Stomach (tissue), 9 donors: ENCODE measurements around the gene RNFT2. TPM values are rescaled to one million over a fixed set of nuclear protein-coding genes. Genes with fewer than 3 reads are reported as not detected.
"Not testable (repeated sequence)": the region's sequence is repeated elsewhere in the genome, so short reads cannot be mapped to it uniquely, and the experiment has no call there.

Source experiments
- DNase-seq, 2 donors: peaks; one replicate each; pipeline versions ENCODE4 v3.0.0 to v3.0.0-alpha.2; 2013 to 2019
- H3K27ac ChIP-seq, 5 donors: fragments of 200-600 bp in 4 of 5; sonication (generic) in 4 of 5; one replicate each; pipeline ENCODE4 v1.5.1; 2013 to 2019; ENCODE audit warnings: mild to moderate bottlenecking in 1 of 5, moderate library complexity in 1 of 5
- H3K27me3 ChIP-seq, 3 donors: fragments of 200-600 bp; sonication (generic); one replicate each; pipeline ENCODE4 v1.5.1; 2017 to 2019; ENCODE audit warnings: mixed run types in 1 of 3
- H3K36me3 ChIP-seq, 4 donors: fragments of 200-600 bp; sonication (generic); 1 replicate in 3 of 4; 2 replicates in 1 of 4; pipeline ENCODE4 v1.5.1; 2016 to 2019
- H3K4me1 ChIP-seq, 4 donors: fragments of 200-600 bp; sonication (generic); one replicate each; pipeline ENCODE4 v1.5.1; 2016 to 2019
- H3K4me3 ChIP-seq, 4 donors: fragments of 200-600 bp; sonication (generic) in 3 of 4; one replicate each; pipeline ENCODE4 v1.5.1; 2016 to 2019; ENCODE audit warnings: mild to moderate bottlenecking in 1 of 4
- H3K9me3 ChIP-seq, 4 donors: fragments of 200-600 bp; sonication (generic); one replicate each; pipeline ENCODE4 v1.5.1; 2016 to 2019
- EP300 ChIP-seq: sonication (generic); formaldehyde crosslinking; IDR thresholded peaks from one replicate; pipeline ENCODE4 v1.6.1; 2017; ENCODE audit warnings: antibody characterized with exemption
- POLR2A ChIP-seq, 4 donors: fragments of 450-650 bp; IDR thresholded peaks; one replicate each; pipeline ENCODE4 v1.6.1; 2016; ENCODE audit warnings: antibody characterized with exemption in 4 of 4, control low read depth in 2 of 4, mild to moderate bottlenecking in 1 of 4, moderate library complexity in 1 of 4
- POLR2AphosphoS5 ChIP-seq, 3 donors: sonication (generic); formaldehyde crosslinking; IDR thresholded peaks; one replicate each; pipeline ENCODE4 v1.6.1; 2016; ENCODE audit warnings: antibody characterized with exemption in 3 of 3
- whole genome bisulfite sequencing, 5 donors: extraction: QIAGEN DNeasy Blood & Tissue Kit in 3 of 5; methylation state at CpG; one replicate each; pipeline versions ENCODE4 v1.1.5 to v1.1.7; 2013 to 2018; 5-methylcytosine and 5-hydroxymethylcytosine counted together
- intact Hi-C: fragments of 100-400 bp; cut with DNase I; formaldehyde crosslinking; loops from one replicate; pipeline ENCODE4 v1.15.1; 2023; ENCODE audit warnings: low total_unique reads
- polyA plus RNA-seq, 3 donors: library from polyadenylated mRNA; stranded (reverse); fragments of 200-250 nt; gene quantifications; one replicate each; pipeline ENCODE4 v1.2.3, GENCODE V29; 2013
- total RNA-seq, 5 donors: library from RNA; depleted of rRNA; stranded (reverse); fragments of >200 nt; gene quantifications; one replicate each; pipeline versions ENCODE4 v1.1.0 to v1.2.3, GENCODE V29; 2014 to 2016
- TF ChIP-seq, protein P1 (sequence below), 7 experiments: fragments of 450-650 bp in 4 of 7; fragments of 200-600 bp in 3 of 7; sonication (generic) in 3 of 7; IDR thresholded peaks; one replicate each; pipeline ENCODE4 v1.5.1; 2016 to 2019; ENCODE audit warnings: antibody characterized with exemption in 7 of 7, control low read depth in 2 of 7, mild to moderate bottlenecking in 1 of 7
- donor health status: healthy with polysubstance abuse.
- donor health status: Bipolar disorder and iron deficiency.
- donor health status: healthy.

RNFT2 gene
- total and polyA plus RNA-seq, 8 donors, result 0.43 to 12.7 (median 1.6) TPM; not detected in 2

DNA sequence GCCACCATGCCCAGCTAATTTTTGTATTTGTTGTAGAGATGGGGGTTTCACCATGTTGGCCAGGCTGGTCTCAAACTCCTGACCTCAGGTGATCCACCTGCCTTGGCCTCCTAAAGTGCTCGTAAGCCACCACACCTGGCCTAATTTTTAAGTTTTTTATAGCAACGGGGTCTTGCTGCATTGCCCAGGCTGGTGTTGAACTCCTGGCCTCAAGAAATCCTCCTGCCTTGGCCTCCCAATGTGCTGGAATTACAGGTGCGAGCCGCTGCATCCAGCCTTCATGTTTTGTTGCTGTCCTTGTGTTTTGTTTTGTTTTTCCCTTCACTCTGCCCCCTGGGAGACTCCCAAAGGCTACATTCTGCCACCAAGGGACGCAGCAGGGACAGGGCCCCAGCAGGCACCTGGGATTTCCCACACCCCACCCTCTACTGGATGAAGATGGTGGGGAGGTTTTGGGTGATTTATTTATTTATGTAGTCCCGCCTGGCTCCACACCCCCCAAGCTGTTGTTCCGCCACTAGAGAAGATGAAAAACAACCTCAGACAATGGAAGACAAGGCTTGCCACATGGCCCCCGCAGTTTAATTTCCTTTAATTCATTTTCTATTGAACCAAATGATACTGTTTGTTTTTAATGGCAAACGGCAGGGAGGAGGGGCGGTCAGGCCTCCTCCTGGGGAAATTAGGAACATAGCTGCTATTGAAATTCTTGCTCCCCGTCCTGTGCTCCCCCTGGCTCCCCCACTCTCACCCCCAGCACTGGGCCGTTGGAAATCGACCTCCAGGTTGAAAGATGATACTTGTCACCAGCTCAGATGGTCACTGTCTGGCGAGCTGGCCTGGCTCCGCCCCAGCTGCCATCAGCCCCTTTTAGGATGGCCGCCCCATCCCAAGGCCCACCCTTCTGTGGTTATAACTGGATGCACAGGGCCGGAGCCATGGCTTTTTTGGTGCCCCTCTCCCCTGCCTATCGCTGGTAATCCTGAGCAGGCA is 70.3 kb downstream of the RNFT2 start:
- intact Hi-C loops, result no loop called here
- H3K9me3 ChIP-seq, result no peaks in the 10 kb centered on the region
- H3K27me3 ChIP-seq, result no peaks in the 10 kb centered on the region
- WGBS, 5 donors, result 79 to 86% (median 84%) methylated on average over 18 of the region's 18 CpGs
- H3K27ac ChIP-seq, result no peak overlapping the region
- no peak for DNase-seq
- no peak overlapping the region for H3K4me3 ChIP-seq
- H3K36me3 ChIP-seq, result no peaks in the 10 kb centered on the region
- no peak for TF ChIP-seq POLR2A (IDR thresholded peaks at IDR 0.05)
- no peak for TF ChIP-seq EP300
- TF ChIP-seq POLR2AphosphoS5 (IDR thresholded peaks at IDR 0.05), result no peak
- TF ChIP-seq, protein P1, sequence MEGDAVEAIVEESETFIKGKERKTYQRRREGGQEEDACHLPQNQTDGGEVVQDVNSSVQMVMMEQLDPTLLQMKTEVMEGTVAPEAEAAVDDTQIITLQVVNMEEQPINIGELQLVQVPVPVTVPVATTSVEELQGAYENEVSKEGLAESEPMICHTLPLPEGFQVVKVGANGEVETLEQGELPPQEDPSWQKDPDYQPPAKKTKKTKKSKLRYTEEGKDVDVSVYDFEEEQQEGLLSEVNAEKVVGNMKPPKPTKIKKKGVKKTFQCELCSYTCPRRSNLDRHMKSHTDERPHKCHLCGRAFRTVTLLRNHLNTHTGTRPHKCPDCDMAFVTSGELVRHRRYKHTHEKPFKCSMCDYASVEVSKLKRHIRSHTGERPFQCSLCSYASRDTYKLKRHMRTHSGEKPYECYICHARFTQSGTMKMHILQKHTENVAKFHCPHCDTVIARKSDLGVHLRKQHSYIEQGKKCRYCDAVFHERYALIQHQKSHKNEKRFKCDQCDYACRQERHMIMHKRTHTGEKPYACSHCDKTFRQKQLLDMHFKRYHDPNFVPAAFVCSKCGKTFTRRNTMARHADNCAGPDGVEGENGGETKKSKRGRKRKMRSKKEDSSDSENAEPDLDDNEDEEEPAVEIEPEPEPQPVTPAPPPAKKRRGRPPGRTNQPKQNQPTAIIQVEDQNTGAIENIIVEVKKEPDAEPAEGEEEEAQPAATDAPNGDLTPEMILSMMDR (IDR thresholded peaks at IDR 0.05), result no peak
- no peaks in the 10 kb centered on the region for H3K4me1 ChIP-seq

DNA sequence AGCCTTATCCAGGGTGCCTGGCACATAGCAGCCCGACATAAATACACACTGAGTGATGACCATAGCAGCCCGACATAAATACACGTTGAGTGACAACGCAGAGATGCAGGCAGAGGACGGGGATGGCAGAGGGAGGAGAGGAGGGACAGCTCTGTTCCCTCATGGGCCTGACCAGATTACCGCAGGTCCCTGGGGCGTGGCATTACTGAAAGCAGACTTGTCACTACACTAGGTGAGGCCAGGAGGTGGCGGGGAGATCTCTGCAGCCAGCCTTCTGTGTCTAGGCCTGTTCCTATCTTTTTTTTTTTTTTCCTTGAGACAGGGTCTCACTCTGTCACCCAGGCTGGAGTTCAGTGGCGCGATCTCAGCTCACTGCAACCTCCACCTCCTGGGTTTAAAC is 74.1 kb downstream of the RNFT2 start:
- intact Hi-C loops, result no loop called here
- no peaks in the 10 kb centered on the region for H3K27me3 ChIP-seq
- WGBS, 5 donors, result 83 to 90% (median 87%) methylated on average over 10 of the region's 10 CpGs

DNA sequence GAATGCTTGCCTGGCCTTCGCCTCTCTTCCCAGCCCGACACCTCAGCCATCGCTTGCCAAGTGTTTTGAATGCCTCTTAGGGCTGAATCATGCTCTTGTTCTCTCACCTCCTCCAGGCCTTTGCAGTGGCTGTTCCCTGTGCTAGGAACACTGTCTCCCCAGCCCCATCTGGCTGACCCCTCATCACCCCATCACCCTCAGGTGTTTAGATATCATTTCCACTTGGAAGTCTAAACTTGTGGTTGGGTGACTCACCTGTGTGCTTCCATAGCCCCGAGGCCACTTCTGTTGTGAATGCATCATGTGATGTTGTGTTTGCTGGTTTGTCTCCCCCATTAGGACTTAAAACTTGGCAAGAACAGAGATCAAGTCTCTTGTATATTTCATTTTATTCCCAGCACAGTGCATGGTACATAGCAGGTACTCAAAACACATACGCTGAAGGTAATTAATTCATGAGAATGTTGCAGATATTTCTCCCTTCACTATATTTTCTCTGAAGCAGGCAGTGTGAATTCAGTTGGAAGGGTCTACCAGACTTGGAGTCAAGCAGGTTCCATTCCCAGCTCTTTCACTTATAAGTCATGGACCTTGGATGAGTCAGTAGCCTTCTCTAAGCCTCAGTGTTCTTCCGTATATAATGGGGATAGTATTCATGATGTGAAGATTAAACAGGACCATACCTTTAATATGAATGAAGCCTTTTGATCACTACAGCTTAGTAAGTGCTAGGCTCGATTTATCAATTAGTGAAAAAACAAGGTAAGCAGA is 75.3 kb downstream of the RNFT2 start:
- H3K9me3 ChIP-seq, result no peaks in the 10 kb centered on the region
- intact Hi-C loops, result no loop called here
- H3K36me3 ChIP-seq, result no peaks in the 10 kb centered on the region
- no peak for DNase-seq
- H3K4me3 ChIP-seq, result no peak overlapping the region
- TF ChIP-seq POLR2AphosphoS5 (IDR thresholded peaks at IDR 0.05) (no peak), POLR2A (IDR thresholded peaks at IDR 0.05) (no peak), EP300 (no peak)
- TF ChIP-seq, protein P1 (IDR thresholded peaks at IDR 0.05), result no peak
- 81 to 89% (median 85%) methylated on average over 7 of the region's 7 CpGs for WGBS, 5 donors
- H3K27ac ChIP-seq, result no peak overlapping the region
- H3K4me1 ChIP-seq, result peaks cover 4 to 6% (median 5%) of the 10 kb centered on the region in 4 donors
- H3K27me3 ChIP-seq, result no peaks in the 10 kb centered on the region

More for the DNA sequence above, 74.1 kb downstream of the RNFT2 start:
- Histone ChIP-seq H3K4me3 (no peak overlapping the region), H3K9me3 (no peaks in the 10 kb centered on the region), H3K4me1 (no peaks in the 10 kb centered on the region), H3K36me3 (no peaks in the 10 kb centered on the region), H3K27ac (no peak overlapping the region)
- no peak for DNase-seq
- TF ChIP-seq EP300 (no peak), POLR2A (IDR thresholded peaks at IDR 0.05) (no peak), POLR2AphosphoS5 (IDR thresholded peaks at IDR 0.05) (no peak)
- TF ChIP-seq, protein P1 (IDR thresholded peaks at IDR 0.05), result no peak

DNA sequence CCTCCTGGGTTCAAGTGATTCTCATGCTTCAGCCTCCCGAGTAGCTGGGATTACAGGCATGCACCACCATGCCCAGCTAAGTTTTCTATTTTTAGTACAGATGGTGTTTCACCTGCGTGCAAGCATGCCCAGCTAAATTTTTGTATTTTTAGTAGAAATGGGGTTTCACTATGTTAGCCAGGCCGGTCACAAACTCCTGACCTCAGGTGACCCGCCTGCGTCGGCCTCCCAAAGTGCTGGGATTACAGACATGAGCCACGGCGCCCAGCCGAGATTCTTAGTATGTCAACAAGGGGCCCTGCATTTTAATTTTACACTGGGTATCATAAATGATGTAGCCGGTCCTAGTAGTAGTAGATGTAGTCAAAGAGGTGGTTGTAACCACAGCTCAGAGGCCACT is 76.7 kb downstream of the RNFT2 start:
- DNase-seq, intact Hi-C loops, H3K4me3 ChIP-seq, H3K27me3 ChIP-seq, H3K36me3 ChIP-seq, H3K9me3 ChIP-seq, H3K27ac ChIP-seq: not testable (repeated sequence)
- peaks cover 9 to 13% (median 11%) of the 10 kb centered on the region in 4 donors for H3K4me1 ChIP-seq
- 82 to 90% (median 85%) methylated on average over 10 of the region's 10 CpGs for WGBS, 5 donors
